ENCODE measurements around the gene LIMK2.
"Not testable (repeated sequence)": the region's sequence is repeated elsewhere in the genome, so short reads cannot be mapped to it uniquely, and the experiment has no call there.

The LIMK2 gene

DNA sequence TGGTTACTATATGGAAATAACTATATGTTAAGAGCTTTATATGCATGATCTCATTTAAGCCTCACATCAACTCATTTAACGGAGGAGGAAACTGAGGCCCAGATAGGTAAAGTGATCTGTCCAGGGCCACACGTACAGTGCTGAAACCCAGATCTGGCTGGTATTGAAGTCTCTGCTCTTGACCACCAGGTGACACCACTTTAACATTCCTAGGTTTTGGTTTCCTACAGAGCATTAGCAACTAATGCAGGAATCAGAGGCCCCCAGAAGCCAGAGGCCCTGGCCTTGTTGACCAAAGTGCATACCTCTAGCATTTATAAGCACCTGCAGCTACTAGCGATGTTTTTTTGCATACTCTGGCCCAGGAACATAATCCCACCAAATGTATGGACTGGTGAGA lies 12.9 kb upstream of the LIMK2 start:
- DNase-seq (ENCODE audit: low read depth, low spot score) = no peak
- in situ Hi-C loops (cut with HindIII; ENCODE audit: low sequenced_read_pairs) = no loop called here
- TF ChIP-seq, protein P1, sequence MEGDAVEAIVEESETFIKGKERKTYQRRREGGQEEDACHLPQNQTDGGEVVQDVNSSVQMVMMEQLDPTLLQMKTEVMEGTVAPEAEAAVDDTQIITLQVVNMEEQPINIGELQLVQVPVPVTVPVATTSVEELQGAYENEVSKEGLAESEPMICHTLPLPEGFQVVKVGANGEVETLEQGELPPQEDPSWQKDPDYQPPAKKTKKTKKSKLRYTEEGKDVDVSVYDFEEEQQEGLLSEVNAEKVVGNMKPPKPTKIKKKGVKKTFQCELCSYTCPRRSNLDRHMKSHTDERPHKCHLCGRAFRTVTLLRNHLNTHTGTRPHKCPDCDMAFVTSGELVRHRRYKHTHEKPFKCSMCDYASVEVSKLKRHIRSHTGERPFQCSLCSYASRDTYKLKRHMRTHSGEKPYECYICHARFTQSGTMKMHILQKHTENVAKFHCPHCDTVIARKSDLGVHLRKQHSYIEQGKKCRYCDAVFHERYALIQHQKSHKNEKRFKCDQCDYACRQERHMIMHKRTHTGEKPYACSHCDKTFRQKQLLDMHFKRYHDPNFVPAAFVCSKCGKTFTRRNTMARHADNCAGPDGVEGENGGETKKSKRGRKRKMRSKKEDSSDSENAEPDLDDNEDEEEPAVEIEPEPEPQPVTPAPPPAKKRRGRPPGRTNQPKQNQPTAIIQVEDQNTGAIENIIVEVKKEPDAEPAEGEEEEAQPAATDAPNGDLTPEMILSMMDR (IDR thresholded peaks at IDR 0.05; ENCODE audit: low read depth, low read length) = peak; percentile 10
- no peak overlapping the region for H3K4me3 ChIP-seq (ENCODE audit: low read depth, low read length)

DNA sequence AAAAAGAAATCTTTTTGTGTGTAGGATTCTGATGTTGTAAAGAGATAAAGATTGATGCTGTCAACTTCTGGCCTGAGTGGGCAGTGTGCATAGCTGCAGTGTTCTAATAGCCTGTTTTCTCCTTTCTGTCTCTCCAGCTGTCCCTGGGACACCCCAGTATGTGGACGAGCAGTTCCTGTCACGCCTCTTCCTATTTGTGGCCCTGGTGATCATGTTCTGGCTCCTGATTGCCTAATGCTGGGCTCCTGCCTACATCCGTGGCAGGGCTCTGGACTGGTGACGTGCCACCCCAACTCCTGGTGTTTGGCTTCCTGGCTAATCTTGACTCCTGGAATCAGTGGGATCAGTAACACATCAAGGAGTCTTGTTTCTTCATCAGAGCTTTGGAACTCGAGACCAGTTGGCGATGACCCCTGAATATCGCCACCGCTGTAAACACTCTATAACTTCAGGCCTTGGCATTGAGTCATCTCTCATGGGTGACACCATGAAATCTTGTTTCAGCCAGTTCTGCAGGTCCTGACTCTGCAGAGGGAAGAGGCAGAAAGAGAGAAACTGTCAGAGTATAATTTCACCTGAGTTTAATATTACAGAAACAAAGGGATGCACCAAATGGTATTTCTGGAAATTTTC lies 7.6 kb upstream of the LIMK2 start:
- in situ Hi-C loops (cut with HindIII; ENCODE audit: low sequenced_read_pairs); DNase-seq (ENCODE audit: low read depth, low spot score); H3K4me3 ChIP-seq (ENCODE audit: low read depth, low read length): not testable (repeated sequence)

DNA sequence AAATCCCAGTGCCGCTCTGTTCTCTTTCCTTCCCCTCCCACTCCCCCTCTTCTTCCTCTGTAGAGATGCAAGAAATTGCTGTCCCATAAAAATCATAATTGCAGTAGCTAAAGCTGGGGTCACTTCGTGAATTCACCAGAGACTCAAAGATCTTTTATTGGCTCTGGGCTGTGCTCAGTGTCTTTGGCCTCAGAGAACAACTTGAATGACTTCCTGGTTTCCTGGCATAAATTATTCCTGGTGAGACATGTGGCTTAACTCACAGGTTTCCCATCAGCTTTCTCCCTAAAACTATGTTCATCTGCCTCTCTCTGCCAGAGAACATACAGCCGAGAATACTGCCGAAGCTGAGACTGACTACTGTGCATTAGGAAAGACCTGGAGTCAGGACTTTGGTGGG lies 7.0 kb upstream of the LIMK2 start:
- H3K4me3 ChIP-seq (ENCODE audit: low read depth, low read length); DNase-seq (ENCODE audit: low read depth, low spot score); in situ Hi-C loops (cut with HindIII; ENCODE audit: low sequenced_read_pairs): not testable (repeated sequence)

DNA sequence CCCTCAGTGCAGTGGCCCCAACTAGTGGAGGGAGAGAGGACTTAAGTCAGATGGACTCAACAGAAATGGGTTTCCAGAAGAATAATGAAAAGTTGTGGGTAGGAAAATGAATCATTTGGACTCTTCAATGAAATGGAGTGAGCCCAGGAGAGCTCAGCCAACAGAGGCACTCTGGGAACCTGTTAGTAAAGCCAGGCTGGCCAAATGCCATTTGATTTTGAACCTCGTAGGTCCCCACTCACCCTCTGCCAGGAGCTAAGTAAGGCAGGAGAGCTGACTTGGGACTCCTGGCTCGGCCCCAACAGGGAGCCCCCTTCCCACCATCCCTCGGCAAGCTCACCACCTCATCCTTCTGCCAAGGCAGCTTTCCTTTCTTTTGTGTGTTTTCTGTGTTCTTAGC lies 5.6 kb upstream of the LIMK2 start:
- in situ Hi-C loops (cut with HindIII; ENCODE audit: low sequenced_read_pairs); DNase-seq (ENCODE audit: low read depth, low spot score); H3K4me3 ChIP-seq (ENCODE audit: low read depth, low read length): not testable (repeated sequence)

DNA sequence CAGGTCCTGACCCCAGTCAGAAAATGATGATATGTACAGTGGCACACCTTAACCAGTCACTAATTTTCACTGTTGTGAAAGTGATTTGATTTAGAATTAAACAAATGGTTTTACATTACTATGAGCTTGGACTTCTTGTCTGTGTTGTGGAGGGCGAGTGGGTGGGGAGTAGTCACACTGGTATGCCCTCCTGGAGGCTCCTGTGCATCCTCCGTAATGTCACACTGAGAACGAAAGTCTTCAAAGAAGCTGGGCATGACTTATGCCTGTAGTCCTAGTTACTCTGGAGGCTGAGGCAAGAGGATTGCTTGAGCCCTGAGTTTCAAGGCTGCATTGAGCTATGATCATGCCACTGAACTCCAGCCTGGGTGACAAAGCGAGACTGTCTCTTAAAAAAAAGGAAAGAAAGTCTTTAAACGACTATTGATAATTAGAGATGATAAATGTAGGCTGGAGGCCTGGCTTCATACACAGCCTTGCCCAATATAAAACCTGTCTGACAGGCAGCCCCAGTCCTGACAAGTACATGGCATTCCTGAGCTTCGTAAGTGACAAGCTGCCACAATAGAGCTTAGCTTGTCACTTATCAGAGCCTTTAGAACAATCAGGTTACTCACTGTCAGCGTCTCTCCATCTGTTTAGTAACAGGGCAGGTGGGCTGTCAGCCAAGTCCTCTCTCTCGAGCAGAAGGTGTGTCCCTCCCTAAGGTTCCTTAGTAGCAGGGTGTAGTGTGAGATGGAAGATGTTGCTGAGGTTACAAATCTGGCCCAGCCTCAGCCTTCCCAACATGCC lies 5.0 kb upstream of the LIMK2 start:
- no peak overlapping the region for H3K4me3 ChIP-seq (ENCODE audit: low read depth, low read length)
- in situ Hi-C loops (cut with HindIII; ENCODE audit: low sequenced_read_pairs) = no loop called here
- DNase-seq (ENCODE audit: low read depth, low spot score) = no peak
- TF ChIP-seq, protein P1 (IDR thresholded peaks at IDR 0.05; ENCODE audit: low read depth, low read length) = no peak

DNA sequence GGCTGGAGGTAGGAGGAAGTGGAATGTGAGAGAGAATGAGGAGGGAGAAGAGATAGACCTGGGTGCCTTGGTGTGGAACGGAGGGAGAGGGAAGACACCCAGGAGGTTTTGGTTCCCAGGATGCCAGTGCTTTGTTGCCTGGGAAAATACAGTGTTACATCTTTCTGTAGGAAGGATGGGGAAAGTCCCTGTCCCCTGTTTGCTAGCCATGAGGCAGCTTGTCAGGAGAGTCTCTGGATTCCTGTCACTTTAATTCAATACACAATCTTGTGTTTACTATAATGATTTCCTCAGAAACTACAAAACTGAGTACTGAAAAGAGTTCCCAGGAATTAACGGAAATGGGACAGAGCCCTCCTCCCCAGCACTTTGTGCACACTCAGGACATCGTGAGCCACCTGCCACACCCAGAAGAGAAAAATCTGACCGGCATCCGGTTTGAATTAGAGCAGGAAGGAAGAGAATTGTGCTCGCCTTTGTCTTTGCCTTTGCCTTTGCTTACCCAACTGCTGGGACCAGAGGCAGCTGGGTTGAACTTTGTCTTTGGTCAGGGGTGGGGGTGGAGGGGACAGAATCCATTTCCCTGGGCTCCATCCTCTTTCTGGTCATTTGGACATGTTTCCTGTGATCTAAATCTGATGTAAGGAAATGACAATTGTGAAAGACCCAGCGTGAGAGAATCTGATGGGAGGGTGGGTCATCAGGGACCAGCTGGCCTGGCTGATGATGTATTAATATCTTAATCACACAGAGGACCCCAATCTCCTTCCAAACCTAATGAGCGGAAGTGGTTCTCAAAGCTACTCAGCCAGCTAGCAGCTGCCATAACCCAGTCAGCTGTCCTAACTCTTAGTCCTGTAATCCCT lies 1.3 kb upstream of the LIMK2 start:
- in situ Hi-C loops (cut with HindIII; ENCODE audit: low sequenced_read_pairs) = no loop called here
- DNase-seq (ENCODE audit: low read depth, low spot score) = no peak
- no peak overlapping the region for H3K4me3 ChIP-seq (ENCODE audit: low read depth, low read length)
- TF ChIP-seq, protein P1 (IDR thresholded peaks at IDR 0.05; ENCODE audit: low read depth, low read length) = no peak

DNA sequence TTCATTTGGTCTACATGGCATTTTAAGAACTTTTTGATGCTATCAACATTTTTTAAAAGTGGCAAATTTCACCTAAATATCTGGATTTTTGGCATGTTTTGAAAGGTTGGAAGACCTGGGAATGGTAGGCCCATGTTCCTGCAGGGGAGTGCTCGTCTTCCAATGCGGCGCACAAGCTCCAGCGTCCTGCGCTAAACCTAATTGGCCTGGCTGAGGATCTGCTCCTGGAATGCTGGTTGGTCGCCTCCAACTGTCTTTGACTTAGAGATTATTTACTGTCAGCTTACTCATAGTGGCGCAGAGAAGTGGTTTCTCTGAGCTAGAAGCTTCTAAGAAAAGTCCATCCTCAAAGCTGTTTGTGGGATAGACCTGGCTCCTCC lies 626 bp upstream of the LIMK2 start:
- in situ Hi-C loops (cut with HindIII; ENCODE audit: low sequenced_read_pairs) = no loop called here
- H3K4me3 ChIP-seq (ENCODE audit: low read depth, low read length) = peak overlapping the region; percentile 90
- DNase-seq (ENCODE audit: low read depth, low spot score) = no peak
- TF ChIP-seq, protein P1 (IDR thresholded peaks at IDR 0.05; ENCODE audit: low read depth, low read length) = no peak

Data from astrocyte of the spinal cord (primary cell).